Stimulated activated CD4-positive, alpha-beta T cell treated with anti-CD3 and anti-CD28 coated beads, Interleukin-4, amount 100 ng/mL, for 48 hours (primary cell): ENCODE measurements around the gene NCS1.

Source experiments
- DNase-seq, 2 donors: peaks; one replicate each; pipeline ENCODE4 v3.0.0-alpha.2; 2020; ENCODE audit warnings: low read depth in 2 of 2

NCS1 gene

DNA sequence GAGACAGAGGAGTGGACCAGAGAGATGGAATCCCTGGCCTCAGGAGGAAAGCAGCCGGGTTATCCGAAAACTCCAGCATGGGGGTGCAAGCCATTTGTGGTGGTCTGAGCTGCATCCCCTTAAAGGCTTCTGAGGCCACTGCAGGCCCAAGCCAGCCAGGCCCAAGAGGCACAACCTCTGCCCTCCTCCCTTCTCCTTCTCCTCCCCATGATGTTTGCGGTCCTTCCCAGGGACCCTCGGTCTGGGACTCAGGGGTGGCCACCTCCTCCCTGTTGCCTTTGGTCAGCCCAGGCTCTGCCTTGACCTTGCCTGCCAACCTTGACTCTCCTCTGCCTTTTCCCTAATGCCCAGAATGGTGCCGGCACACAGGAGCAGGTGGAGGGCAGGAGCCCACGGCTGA lies 4.6 kb downstream of the NCS1 start:
- no peak for DNase-seq

DNA sequence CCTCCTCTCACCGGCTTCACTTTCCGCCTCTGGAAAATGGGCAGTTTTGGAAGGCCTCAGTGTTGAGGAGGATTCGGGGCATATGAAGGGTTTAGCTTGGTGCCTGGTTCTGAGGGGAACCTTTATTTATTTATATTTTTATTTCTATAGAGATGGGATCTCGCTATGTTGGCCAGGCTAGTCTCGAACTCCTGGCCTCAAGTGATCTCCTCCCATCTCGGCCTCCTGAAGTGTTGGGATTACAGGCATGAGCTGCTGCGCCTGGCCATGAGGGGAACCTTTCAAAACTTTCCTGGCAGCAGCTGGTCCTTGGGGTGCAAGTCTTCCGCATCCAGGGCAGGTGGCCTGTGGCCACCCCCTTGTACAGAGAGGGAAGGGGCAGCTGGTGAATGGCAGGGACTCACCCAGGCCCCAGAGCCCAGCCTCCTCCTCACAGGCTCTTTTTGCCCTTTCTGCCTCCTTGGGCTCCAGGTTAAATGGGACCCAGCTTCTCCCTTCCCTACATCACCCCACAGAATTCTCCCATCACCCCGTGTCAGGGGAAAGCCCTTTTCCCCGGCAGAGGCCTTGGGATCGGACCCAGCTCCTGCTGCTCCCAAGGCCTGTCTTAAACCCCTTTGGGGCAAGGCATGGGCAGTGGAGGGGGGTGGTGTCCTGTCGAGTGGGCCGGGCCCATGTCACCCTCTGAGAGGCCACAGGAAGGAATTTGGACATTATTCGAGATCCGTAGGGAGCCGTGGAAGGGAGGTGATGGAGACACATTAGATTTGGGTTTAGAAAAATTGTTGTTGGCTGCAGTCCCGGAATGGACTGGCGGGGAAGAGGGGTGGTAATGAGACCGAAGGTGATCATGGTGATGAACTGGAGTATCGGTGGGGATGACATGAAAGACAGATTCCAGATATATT lies 5.9 kb downstream of the NCS1 start:
- DNase-seq, result no peak

DNA sequence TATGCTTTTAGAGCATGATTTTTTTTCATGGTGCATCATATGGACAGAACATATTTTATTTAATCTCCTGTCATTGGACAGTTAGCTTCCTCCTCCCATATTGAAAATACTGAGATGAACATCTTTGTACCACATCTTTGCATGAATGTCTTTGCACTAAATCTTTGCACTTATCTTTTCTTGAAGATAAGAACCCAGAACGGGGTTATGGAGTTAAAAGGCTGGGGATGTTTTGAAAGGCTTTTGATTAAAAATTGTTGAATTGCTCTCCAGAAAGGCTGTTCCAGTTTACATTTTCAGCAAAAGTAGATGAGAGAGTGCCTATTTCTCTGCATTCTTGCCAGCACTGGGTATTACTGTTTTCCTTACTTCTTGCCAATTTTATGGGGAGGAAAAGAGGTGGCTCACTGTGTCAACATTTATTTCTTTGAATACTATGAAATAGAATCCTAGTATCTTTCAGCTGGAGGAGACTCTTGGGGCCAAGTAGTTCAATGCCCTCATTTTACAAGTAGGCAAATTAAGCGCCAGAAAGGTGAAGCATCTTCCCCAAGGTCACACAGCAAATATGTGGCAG lies 7.2 kb downstream of the NCS1 start:
- DNase-seq, result no peak

DNA sequence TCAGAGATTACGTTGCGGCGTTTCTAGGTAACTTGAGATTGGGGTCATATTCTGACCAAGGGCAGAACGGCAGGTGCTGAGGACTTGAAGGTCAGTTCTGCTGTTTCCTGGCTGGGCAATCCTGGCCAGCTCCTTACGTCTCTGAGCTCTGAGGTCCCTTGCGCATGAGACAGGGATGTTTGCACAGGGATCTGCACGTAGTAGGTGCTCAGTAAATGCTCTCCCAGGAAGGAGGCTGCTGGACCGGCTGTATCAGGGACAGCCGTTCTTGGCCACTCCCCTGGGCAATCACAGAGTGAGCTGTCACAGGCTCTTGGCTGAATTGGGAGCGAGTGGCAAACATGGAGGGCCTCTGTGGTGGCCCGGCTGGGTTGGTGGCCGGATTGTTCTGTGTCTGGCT lies 8.3 kb downstream of the NCS1 start:
- DNase-seq, result no peak

DNA sequence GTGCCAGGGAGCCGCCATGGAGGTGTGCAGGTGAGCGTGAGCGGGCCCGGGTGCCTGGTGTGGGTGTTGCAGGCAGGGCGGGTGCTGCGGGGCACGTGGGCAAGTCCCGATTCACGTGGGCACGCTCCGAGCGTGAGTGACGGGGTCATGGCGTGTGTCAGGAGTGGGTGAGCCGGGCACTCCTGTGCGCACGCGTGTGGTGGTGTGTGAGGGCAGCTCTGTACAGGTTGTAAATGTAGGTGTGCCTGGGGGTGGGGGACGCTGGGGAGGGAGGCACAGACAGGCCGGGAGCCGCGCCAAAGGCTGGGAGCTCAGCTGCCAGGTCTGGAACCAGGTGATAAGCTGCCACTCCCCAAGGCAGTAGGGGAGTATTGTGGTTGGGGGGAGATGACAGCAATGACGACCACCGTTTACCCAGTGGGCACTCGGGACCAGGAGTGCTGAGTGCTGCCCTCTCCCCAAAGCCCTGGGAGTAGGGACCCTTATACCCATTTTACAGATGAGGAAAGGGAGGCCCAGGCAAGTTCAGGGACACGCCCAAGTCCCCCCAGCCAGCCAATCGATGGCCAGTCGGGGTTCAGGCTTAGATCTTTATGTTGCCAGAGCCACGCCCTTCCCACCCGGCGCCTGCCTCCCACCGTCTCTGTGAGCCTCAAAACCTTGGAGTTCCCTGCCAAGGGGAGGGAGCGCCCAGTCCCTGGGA lies 9.6 kb downstream of the NCS1 start:
- no peak for DNase-seq

DNA sequence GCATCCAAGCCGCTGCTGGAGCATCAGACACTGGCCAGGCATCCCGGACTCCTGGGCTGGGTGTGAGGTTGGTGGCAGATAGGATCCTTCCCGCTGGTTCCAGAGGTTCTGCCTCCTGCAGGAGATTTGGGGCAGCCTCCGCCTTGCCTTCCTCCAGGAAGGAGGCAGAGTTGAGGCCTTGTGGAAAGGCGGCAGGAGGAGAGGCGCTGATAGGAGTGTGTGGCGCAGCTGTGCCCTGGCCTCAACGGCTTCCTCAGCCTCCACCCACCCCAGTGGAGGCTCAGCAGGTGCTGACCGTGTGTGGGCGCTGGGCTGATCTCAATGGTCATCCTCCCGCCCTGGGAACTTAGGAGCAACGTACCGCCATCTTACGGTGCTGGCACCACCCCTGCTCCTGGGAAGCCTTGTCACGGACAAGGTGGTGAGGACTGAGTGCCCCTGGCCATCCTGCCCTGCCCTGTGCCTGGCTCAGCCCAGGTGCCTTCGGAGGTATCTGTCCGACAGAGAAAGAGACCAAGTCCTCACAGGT lies 10.2 kb downstream of the NCS1 start:
- DNase-seq, result no peak

DNA sequence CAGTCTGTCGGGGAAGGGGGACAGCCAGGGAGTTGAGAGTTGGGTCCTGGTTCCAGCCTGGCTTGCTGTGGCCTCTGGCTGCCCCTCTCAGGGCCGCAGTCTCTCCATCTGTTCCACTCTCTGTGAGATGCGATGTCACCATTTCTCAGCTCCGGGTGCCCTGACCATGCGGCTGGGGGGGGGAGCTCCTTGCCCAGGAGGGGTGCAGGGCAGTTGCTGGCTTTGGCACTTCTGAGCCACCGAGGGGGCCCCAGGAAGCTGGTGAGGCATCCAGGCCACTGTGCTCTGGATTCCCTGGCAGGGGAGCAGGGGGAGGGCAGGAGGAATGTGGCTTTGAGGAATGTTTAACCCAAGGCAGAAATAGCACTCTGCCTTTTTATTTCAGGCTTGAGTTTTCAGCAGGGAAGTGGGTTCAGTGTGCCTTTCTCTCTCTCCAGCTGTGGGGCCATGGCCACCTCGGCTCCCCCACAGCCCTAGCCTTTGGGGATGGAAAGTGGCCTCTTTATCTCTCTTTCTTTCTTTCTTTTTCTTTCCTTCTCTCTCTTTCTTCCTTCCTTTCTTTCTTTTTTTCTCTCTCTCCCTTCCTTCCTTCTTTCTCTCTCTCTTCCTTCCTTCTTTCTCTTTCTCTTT lies 11.0 kb downstream of the NCS1 start:
- no peak for DNase-seq

DNA sequence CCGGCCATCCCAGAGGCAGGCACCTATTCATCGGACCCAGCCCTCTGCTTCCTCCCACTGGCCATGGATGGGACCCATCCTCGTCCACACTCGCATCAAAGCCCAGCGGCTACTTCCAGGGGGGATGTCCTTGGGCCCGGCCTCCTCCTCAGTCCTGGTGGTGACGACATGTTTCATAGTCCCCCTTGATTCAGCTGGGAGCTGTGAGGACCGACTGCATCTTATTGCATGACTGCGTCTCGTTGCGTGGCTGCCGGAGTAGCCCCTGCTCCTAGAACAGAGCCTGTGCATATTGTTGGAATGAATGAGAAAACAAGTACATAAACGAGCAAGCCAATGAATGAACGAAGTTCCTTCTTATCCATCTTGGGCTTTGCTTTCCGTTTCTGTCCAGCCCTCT lies 12.8 kb downstream of the NCS1 start:
- no peak for DNase-seq

DNA sequence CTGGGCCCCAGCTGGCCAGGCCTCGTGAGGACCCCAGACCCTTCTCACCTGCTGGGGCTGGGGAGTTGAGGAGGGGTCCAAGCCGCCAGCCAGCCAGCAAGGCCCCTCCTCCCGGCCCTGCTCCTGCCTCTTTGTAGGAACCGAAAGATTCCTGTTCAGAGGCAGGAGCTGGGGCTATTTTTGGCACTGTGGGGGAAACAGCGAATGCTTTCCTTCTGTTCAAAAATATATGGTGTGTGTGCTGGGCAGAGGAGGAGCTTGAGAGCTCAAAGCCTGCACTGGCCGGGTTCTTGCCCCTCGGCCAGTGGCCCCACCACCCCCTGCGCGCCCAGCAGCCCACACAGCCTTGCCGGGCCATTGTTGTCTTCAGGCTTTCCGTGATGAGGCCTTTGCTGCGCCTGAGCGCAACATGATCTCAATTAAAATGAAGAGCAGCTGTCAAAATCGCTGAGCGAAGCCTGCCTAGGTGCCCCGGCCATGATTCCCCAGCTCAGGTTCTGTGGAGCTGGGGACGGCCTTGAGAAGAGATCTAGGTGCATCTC lies 13.4 kb downstream of the NCS1 start:
- DNase-seq, result no peak

DNA sequence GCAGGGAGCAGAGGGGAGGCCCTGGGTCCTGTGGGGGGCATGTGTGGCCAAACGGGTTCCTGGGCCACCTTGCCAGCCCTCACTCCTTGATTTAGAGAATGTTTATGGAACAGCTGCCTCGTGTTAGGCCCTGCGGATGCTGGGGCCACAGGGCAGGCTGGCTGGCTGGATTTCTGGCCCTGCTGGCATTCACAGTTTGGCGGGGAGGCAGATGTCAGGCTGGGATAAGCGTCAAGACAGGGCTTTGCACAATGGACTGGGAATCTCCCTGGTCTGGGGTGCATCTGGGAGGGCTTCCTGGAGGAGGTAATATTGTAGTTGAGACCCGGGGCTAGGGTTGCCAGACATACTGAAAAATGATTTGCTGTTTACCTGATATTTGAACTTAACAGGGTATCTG lies 13.8 kb downstream of the NCS1 start:
- DNase-seq, result no peak

DNA sequence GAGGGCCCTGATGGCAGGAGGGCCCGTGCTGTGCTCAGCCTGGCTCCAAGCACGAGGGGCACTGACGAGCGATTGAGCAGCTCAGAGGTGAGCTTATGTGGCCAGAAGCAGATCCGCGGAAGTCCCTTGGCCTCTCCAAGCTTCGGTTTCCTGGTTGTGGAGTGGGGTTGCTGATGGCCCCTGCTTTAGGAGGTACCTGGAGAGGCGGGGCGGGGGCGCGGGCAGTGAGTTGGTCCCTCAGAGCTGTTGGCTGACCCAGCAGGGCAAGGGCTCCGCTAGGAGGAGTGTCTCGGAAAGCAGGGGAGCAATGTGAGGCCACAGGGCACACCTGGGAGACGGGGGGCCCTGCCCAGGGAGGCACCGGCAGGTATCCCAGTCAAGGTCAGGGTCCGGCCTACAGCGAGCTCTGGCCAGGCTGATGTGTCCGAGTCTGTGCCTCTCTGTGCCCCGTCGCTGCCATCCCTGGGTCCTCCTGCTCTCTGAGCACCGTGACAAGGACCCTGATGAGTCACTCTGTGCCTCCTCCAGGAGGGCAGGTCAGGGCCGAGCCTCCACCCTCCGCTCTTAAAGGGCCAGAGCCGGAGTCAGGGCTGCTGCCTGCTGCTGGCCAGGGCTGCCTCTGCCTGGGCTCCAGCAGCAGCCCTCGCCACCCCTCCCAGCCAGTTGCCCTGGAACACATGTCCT lies 14.8 kb downstream of the NCS1 start:
- no peak for DNase-seq

DNA sequence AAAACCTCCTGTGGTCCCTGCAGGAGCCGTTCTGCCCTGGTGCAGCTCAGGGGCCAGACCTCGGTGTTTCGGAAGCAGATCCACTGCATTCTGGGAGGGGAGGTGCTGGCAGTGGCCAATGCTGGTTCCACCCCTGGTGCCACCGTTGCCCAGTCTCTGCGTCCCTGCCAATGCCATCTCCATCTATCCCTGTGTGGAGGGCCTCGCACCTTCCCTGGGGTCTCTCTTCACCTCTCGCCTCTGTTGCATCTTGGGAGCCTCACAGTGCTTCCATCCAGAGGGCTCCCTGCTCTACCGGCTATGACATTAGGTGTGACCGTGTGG lies 15.3 kb downstream of the NCS1 start:
- DNase-seq, result no peak

DNA sequence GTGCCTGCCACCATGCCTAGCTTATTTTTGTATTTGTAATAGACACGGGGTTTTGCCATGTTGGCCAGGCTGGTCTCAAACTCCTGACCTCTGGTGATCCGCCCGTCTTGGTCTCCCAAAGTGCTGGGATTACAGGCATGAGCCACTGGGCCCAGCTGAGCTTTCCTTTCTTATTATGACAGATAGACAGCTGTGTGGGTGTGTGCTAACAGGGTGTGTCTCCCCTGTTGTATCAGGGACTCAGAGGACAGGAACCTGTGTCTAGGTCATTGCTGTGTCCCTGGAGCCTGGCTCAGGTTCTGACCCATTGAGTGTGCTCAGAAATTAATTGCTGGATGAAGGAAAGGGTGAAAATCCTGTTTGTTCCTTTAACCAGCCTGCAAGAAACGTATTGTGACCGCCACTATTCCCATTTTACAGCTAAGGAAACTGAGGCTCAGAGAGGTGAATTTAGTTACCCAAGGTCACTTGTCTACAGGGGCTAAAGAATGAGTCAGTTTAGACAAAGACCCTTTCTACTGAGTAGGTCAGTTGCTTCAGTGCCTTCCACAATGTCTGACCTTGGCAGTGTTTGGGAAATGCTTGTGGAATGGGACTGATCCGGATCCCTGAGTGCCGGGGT lies 16.8 kb downstream of the NCS1 start:
- no peak for DNase-seq

DNA sequence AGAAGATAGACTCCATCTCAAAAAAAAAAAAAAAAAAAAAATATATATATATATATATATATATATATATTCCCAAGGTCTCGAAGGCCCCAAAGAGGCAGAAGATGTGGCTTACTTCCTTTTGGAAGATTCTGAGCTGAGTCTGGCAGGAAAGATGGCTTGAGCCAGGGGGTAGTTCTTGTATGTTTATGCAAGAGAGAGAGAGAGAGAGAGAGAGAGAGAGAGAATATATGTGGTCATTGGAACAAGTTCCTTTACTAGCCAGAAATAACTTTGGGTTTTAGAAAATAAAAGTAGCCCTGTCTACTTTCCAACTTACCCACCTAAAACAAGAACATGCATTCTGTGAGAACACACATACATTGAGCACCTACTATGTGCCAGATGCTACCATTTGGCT lies 17.6 kb downstream of the NCS1 start:
- no peak for DNase-seq

DNA sequence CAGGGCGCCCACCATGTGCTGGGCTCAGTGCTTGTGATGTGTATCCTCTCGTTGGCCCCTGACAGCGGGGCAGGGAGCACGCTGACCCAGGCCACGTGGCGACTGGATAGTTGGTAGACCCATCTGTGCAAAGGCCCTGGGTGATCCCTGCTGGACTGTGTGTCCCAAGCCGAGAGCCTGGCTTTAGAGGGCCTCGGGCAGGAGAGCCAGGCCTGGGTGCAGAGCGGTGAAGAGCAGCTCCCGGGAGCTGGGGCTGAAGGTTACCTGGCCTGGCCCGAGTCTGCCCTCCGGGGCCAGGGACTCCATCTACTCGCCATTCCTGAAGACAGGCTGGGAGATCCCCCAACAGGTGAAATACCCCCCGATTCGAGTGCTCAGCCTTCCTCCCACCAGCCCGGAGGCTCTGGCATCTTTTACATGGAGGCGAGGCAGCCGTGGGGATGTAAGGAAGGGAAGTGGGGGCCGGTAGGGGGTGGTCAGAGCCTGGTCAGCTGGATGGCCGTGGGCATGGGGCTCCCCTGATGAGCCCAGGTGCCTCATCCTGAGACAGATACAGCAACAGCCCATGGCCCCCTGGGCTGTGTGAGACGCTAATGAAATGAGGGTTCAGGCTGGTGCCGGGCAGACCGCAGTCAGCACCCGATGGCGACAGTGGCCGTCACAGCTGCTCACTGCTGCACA lies 19.0 kb downstream of the NCS1 start:
- no peak for DNase-seq

DNA sequence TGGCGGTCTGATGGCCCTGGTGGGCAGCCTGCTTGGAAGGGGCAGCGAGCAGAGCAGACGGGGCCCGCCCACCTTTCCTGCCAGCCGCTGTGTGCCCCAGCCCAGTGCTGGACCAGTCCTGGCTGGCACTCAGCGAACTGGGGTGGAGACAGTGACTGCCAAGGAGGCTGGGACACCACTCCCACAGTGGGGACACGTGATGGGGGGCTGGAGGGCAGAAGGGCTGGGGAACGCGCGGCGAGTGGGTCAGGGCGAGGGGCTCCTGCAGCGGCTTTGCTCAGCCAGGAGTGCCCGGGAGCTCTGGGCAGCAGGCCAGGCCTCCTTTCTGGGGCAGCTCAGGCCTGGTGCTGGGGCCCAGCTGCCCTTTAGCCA lies 19.5 kb downstream of the NCS1 start:
- DNase-seq, result no peak

DNA sequence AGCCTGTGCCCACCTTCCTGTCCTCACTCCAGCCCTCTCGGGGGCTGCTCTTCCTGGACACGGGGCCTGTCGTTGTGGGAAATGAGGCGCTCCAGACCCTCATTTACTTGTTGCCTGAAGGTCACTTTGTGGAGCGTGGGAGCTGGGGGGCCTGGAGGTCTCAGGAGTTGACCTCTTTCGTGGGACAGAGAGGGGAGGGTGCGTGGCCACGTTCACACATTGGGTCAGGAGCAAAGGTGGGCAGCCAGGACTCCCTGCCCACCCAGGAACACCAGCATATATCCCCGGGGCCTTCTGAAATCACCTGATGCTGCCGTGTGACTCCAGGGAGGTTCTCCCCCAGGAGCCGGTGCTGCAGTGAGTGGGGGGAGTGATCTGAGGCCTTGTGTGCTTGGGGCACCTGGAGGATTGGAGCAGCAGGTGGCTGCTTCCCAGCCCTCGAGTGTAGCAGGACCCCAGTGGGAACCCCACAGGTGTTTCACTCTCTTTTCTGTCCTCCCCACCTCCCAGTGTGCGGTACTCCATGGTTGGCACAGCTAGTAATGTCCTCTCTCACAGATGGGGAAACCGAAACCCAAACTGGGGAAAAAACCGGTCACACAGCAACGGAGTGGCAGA lies 20.3 kb downstream of the NCS1 start:
- no peak for DNase-seq

DNA sequence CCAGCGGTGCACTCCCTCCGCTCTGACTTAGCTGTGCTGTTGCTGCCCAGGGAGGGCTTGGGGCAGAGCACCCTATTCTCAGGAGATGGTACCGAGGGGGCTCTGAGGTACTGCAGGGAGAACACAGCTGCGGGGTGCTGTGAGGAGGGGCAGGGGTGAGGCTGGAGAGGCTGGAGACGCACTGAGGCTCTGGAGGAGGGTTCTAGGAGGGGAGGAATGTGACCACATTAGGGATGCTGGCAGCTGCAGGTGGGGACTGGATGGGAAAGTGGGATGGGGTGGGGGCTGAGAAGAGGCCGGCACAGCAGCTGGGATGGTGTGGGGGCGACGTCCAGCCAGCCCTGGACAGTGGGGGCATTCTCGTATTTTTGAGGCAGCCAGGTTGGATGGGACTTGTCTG lies 20.9 kb downstream of the NCS1 start:
- DNase-seq, result no peak

DNA sequence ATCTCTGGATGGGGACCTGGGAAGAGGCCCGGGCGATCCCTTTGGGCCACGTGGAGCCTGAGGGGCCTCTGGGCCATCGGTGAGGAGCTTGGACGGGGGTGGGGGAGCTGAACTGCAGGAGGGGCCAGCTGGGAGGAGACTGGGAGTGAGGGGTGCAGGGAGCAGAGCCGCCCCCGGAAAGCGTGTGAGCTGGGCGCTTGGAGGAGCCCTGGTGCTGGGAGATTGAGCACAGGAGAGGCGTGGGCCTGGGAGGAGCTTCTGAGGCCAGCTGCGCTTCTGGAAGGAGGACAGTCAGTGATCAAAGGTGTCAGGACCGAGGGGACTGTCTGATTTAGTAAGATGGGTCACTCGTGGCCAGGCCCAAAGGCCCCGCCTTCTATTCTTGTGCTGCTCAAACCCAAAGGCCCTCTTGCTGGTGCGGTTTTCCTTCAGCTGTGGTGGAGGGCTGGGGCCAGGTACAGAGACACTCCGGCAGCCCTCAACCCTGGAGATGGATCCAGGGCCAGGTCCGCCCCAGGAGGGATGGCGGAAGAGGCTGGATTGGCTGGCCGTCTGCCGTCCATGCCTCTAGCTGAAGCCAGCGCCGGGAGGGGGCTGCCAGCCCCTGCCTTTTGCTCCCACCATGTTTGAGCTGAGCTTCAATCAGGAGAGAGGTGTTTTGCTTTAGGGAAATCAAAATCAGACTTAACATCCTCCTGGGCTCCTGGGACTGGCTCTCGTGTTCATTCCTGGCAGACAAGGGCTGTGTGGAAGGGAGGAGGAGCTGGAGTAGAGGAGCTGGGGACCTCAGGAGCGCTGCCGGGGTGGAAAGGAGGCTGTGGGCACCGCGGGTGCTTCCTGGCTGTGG lies 21.6 kb downstream of the NCS1 start:
- DNase-seq, result no peak
